K562 (cell line): ENCODE measurements around the gene COPA. TPM values are rescaled to one million over a fixed set of nuclear protein-coding genes. Genes with fewer than 3 reads are reported as not detected.

Experiments used
- ATAC-seq: fragments of 200-7000 bp; cut with Tn5 transposase; 3 replicates; pipeline ENCODE4 v1.9.1; 2020; ENCODE audit warnings: moderate library complexity
- BruUV-seq: library from RNA; stranded (reverse); fragments of 400-500 nt; replicated peaks from 2 replicates; lab custom pipeline; 2021; lab: Mats Ljungman, UMichigan
- CTCF ChIA-PET: fragments of 300-600 bp; formaldehyde crosslinking; extraction: SDS; loops from one replicate; lab custom pipeline; 2021; ENCODE audit warnings: low intra/inter-chr PET ratio; lab: Yijun Ruan, JAX
- POLR2A ChIA-PET: fragments of 300-600, 350-650 bp; sonication (Branson Sonifier 250); formaldehyde crosslinking; extraction: SDS; loops from one replicate; lab custom pipeline; 2021; ENCODE audit warnings: antibody characterized with exemption, inconsistent platforms; lab: Yijun Ruan, JAX
- DNase-seq, 4 experiments: peaks; one replicate each; pipeline versions ENCODE4 v3.0.0 to v3.0.0-alpha.2; 2011 to 2018; ENCODE audit warnings: low spot score in 3 of 4, mixed read lengths in 3 of 4; ENCODE audit errors: extremely low read depth in 1 of 4
- FAIRE-seq: peaks from 2 replicates; lab custom pipeline; 2011; peaks lifted over from hg19 to GRCh38; lab: Jason Lieb, UNC
- H2AFZ ChIP-seq: 2 replicates; pipeline ENCODE4 v1.6.0; 2011; ENCODE audit warnings: low read depth, low read length, control low read depth, inconsistent platforms
- H3K27ac ChIP-seq: fragments of 200-600 bp; 3 replicates; pipeline ENCODE4 v1.8.0; 2011; ENCODE audit warnings: low read depth, mild to moderate bottlenecking, control low read depth, inconsistent platforms, low read length, moderate library complexity, mixed read lengths; ENCODE audit errors: extremely low read depth
- H3K27me3 ChIP-seq, 2 experiments: fragments of 300-600 bp in 1 of 2; 2 replicates in 1 of 2; 3 replicates in 1 of 2; pipeline versions ENCODE4 v1.6.0 to v1.8.0; 2011; ENCODE audit warnings: inconsistent platforms in 2 of 2, low read length in 2 of 2, mild to moderate bottlenecking in 1 of 2, mixed read lengths in 1 of 2, moderate library complexity in 1 of 2; ENCODE audit not compliant: control insufficient read depth in 2 of 2, insufficient read depth in 2 of 2
- H3K36me3 ChIP-seq: fragments of 300-600 bp; 3 replicates; pipeline ENCODE4 v1.8.0; 2011; ENCODE audit warnings: mild to moderate bottlenecking, low read length, inconsistent platforms; ENCODE audit not compliant: control insufficient read depth, insufficient read depth
- H3K4me1 ChIP-seq, 2 experiments: fragments of 200-600 bp in 1 of 2; replicated peaks in 1 of 2; 2 replicates in 1 of 2; 3 replicates in 1 of 2; pipeline versions ENCODE4 v1.5.1 to v1.8.0; 2011; ENCODE audit warnings: inconsistent platforms in 2 of 2, low read length in 2 of 2, mild to moderate bottlenecking in 1 of 2, mixed read lengths in 1 of 2, moderate library complexity in 1 of 2; ENCODE audit not compliant: control insufficient read depth in 2 of 2, insufficient read depth in 2 of 2
- H3K4me2 ChIP-seq: 2 replicates; pipeline ENCODE4 v1.6.1; 2011; ENCODE audit warnings: low read length, control low read depth, inconsistent platforms, mixed read lengths; ENCODE audit not compliant: insufficient read depth
- H3K4me3 ChIP-seq: fragments of 200-600 bp; sonication (generic), shearing (Covaris generic); 2 replicates; pipeline ENCODE4 v1.5.1; 2016; ENCODE audit warnings: control low read depth, inconsistent platforms
- H3K79me2 ChIP-seq: fragments of 200-600 bp; 3 replicates; pipeline ENCODE4 v1.8.0; 2011; ENCODE audit warnings: low read length, inconsistent platforms; ENCODE audit not compliant: control insufficient read depth, insufficient read depth
- H3K9ac ChIP-seq, 2 experiments: 2 replicates each; pipeline versions ENCODE4 v1.6.0 to v1.6.1; 2011; ENCODE audit warnings: low read depth in 2 of 2, low read length in 2 of 2, control low read depth in 1 of 2, inconsistent platforms in 1 of 2, mild to moderate bottlenecking in 1 of 2, mixed read lengths in 1 of 2; ENCODE audit not compliant: insufficient read depth in 1 of 2
- H3K9me1 ChIP-seq: one replicate; pipeline ENCODE4 v1.6.0; 2011; ENCODE audit warnings: inconsistent platforms, mild to moderate bottlenecking, low read length, moderate library complexity; ENCODE audit not compliant: control insufficient read depth, insufficient read depth
- H3K9me3 ChIP-seq: replicated peaks from 2 replicates; pipeline ENCODE4 v1.5.1; 2011; ENCODE audit warnings: low read depth, low read length, inconsistent platforms; ENCODE audit not compliant: control insufficient read depth, insufficient read depth
- H4K20me1 ChIP-seq: replicated peaks from 2 replicates; pipeline ENCODE4 v1.6.1; 2011; ENCODE audit warnings: low read length, inconsistent platforms, mixed read lengths; ENCODE audit not compliant: control insufficient read depth, insufficient read depth
- MAFG ChIP-seq: fragments of 450-650 bp; conservative IDR thresholded peaks from 2 replicates; pipeline ENCODE4 v1.6.1; 2016; ENCODE audit warnings: missing genetic modification characterization, missing compliant biosample characterization
- MGA ChIP-seq: fragments of 450-650 bp; IDR thresholded peaks from 2 replicates; pipeline ENCODE4 v1.6.1; 2016; ENCODE audit warnings: mild to moderate bottlenecking, moderate library complexity
- NBN ChIP-seq: fragments of 450-650 bp; IDR thresholded peaks from 2 replicates; pipeline ENCODE4 v1.6.1; 2016; ENCODE audit warnings: low read depth, mild to moderate bottlenecking
- ZNF316 ChIP-seq: fragments of 450-650 bp; IDR thresholded peaks from 2 replicates; pipeline ENCODE4 v1.6.1; 2016
- WGBS: fragments of 100-300 bp; shearing (Covaris generic); methylation state at CpG from one replicate; pipeline ENCODE4 v1.1.6; 2016; ENCODE audit warnings: low coverage, mixed read lengths; ENCODE audit not compliant: insufficient coverage; ENCODE audit errors: missing lambda C conversion rate; 5-methylcytosine and 5-hydroxymethylcytosine counted together
- in situ Hi-C: fragments of 300-500 bp; cut with MboI; formaldehyde crosslinking; loops from 4 replicates; pipeline ENCODE4 v1.15.0; 2018; ENCODE audit warnings: inconsistent platforms, mixed read lengths
- intact Hi-C: fragments of 100-400 bp; cut with micrococcal nuclease; formaldehyde crosslinking; loops from 2 replicates; pipeline ENCODE4 v1.14.2; 2022
- polyA plus RNA-seq, 8 experiments: library from polyadenylated mRNA; depleted of rRNA in 4 of 8; stranded (reverse) in 5 of 8; unstranded in 3 of 8; fragments of >200 nt; fragmentation: Nextera tagmentation in 2 of 8; fragmentation: Illumina TruSeq in 1 of 8; extraction: Ambion mirVana in 2 of 8; extraction: Trizol in 1 of 8; gene quantifications; 2 replicates each; pipeline versions ENCODE4 v1.2.1 to v1.2.3, GENCODE V29; 2011 to 2014; ENCODE audit warnings: inconsistent platforms in 1 of 8, missing spikeins in 1 of 8
- total RNA-seq, 7 experiments: library from RNA; depleted of rRNA in 6 of 7; stranded (reverse); fragments of >200 nt in 6 of 7; fragmentation: Illumina TruSeq in 2 of 7; extraction: Trizol in 2 of 7; gene quantifications; 2 replicates each; pipeline versions ENCODE4 v1.2.1 to v1.2.3, GENCODE V29; 2011 to 2021; ENCODE audit warnings: low replicate concordance in 1 of 7

Gene COPA
- total and polyA plus RNA-seq, 9 of the 15 experiments (the other 6 are each of a cell fraction or from before 2014, with no cell fraction given) = 49.8 to 222 (median 110) TPM

DNA sequence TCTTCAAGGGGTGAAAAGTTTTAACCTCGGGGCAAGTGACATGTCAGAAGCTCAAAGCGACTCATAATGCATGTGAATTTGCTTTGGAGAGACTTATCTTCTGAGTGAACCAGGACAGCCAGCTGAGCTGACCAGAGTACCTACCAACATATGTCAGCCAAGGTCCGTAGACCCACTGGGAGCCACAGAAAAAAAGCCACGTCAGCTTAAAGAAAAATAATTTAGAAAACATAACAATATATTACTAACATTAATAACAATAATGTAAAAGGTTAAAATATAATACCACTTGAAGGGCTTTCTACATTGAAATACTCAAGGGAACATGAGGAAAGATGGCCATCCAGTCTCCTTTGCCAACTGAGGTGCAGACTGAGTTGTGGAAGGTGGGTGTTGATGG lies 65.1 kb downstream of the COPA start:
- no peak for DNase-seq
- H3K4me1 ChIP-seq = no peaks in the 10 kb centered on the region
- no peak for ATAC-seq
- 0 out of 2 replicates have a peak, but pooled peaks have one; percentile 21 for TF ChIP-seq MAFG
- TF ChIP-seq MGA = no peak
- TF ChIP-seq NBN = no peak
- peak; percentile 67 for TF ChIP-seq ZNF316
- no peak for FAIRE-seq
- H3K27ac ChIP-seq = no peak overlapping the region
- no peak overlapping the region for H3K4me3 ChIP-seq
- no TSS peak for BruUV-seq
- H3K9me3 ChIP-seq = no peaks in the 10 kb centered on the region
- no peak overlapping the region for H2AFZ ChIP-seq
- no peak overlapping the region for H3K4me2 ChIP-seq
- H3K9ac ChIP-seq = no peak overlapping the region
- ChIA-PET POLR2A (interaction anchor here (2.3 kb wide), 1 partner anchor 16 kb away, joined by 9 read pairs; the partner anchor contains the start of gene DCAF8), CTCF (no interaction called here)
- intact Hi-C loops = no loop called here
- no peaks in the 10 kb centered on the region for H3K27me3 ChIP-seq
- H4K20me1 ChIP-seq = no peaks in the 10 kb centered on the region
- H3K79me2 ChIP-seq = no peaks in the 10 kb centered on the region
- no peaks in the 10 kb centered on the region for H3K9me1 ChIP-seq
- peaks cover 61% of the 10 kb centered on the region for H3K36me3 ChIP-seq
- 95% methylated on average over 4 of the region's 4 CpGs for WGBS
- in situ Hi-C loops = no loop called here
